ENCODE data around the gene LINGO4.

- TF ChIP-seq ZNF70 (CRISPR knock-in tag; IDR thresholded peaks at IDR 0.05) (no peak), ARNTL (CRISPR knock-in tag; IDR thresholded peaks at IDR 0.05; ENCODE audit: borderline replicate concordance, low read depth) (no peak), CSRNP3 (CRISPR knock-in tag; IDR thresholded peaks at IDR 0.05) (no peak), GLIS3 (CRISPR knock-in tag; IDR thresholded peaks at IDR 0.05) (no peak), POU6F1 (CRISPR knock-in tag; IDR thresholded peaks at IDR 0.05; ENCODE audit: borderline replicate concordance, low read depth) (no peak), RARB (CRISPR knock-in tag; IDR thresholded peaks at IDR 0.05) (no peak), ESRRG (CRISPR knock-in tag; IDR thresholded peaks at IDR 0.05) (no peak), PATZ1 (CRISPR knock-in tag; IDR thresholded peaks at IDR 0.05; ENCODE audit: borderline replicate concordance) (no peak), ZFP30 (CRISPR knock-in tag; IDR thresholded peaks at IDR 0.05) (no peak), CREB5 (CRISPR knock-in tag; IDR thresholded peaks at IDR 0.05; ENCODE audit: low read depth) (no peak), TOX (CRISPR knock-in tag; IDR thresholded peaks at IDR 0.05; ENCODE audit: borderline replicate concordance) (no peak), ISL1 (CRISPR knock-in tag; IDR thresholded peaks at IDR 0.05) (no peak), BACH2 (CRISPR knock-in tag; IDR thresholded peaks at IDR 0.05; ENCODE audit: borderline replicate concordance) (no peak)
Measured at GRCh38 chr1:151806170-151806569, 951 bp upstream of the LINGO4 start.
